GM15510 (cell line): ENCODE results near the gene CRYL1.

Source experiments
- POLR2A ChIP-seq: IDR thresholded peaks from 3 replicates; pipeline ENCODE4 v1.6.1; 2011; ENCODE audit warnings: borderline replicate concordance; ENCODE audit not compliant: insufficient read length; ENCODE audit errors: extremely low read depth

Gene CRYL1

GRCh38 chr13:20506696-20507095 lies 19.0 kb downstream of the CRYL1 start:
- TF ChIP-seq POLR2A: no peak

- TF ChIP-seq POLR2A: no peak
Observed at GRCh38 chr13:20505405-20506366, 20.0 kb downstream of the CRYL1 start.

- no peak for TF ChIP-seq POLR2A
Observed at GRCh38 chr13:20503088-20504083, 22.3 kb downstream of the CRYL1 start.

GRCh38 chr13:20501592-20501991 lies 24.1 kb downstream of the CRYL1 start:
- no peak for TF ChIP-seq POLR2A

- no peak for TF ChIP-seq POLR2A
Observed at GRCh38 chr13:20501120-20501519, 24.5 kb downstream of the CRYL1 start.

GRCh38 chr13:20499986-20500385 lies 25.7 kb downstream of the CRYL1 start:
- TF ChIP-seq POLR2A: no peak

GRCh38 chr13:20498659-20499058 lies 27.0 kb downstream of the CRYL1 start:
- TF ChIP-seq POLR2A: no peak

- no peak for TF ChIP-seq POLR2A
Observed at GRCh38 chr13:20498129-20498528, 27.5 kb downstream of the CRYL1 start.

GRCh38 chr13:20497006-20497775 lies 28.5 kb downstream of the CRYL1 start:
- no peak for TF ChIP-seq POLR2A

GRCh38 chr13:20495087-20496023 lies 30.3 kb downstream of the CRYL1 start:
- no peak for TF ChIP-seq POLR2A

GRCh38 chr13:20494656-20495055 lies 31.0 kb downstream of the CRYL1 start:
- TF ChIP-seq POLR2A: no peak

GRCh38 chr13:20492641-20493040 lies 33.0 kb downstream of the CRYL1 start:
- TF ChIP-seq POLR2A: no peak

GRCh38 chr13:20491926-20492435 lies 33.7 kb downstream of the CRYL1 start:
- no peak for TF ChIP-seq POLR2A
